GM19023 (cell line): ENCODE data around the gene H3-3A.

Experiments used
- ATAC-seq: cut with Tn5 transposase; IDR thresholded peaks from one replicate; pipeline ENCODE4 v1.9.1; 2021; ENCODE audit warnings: mild to moderate bottlenecking, moderate library complexity; ENCODE audit not compliant: unreplicated experiment

Gene H3-3A

GRCh38 chr1:226110249-226111097, 48.0 kb downstream of the H3-3A start:
- ATAC-seq = peak; percentile 76

GRCh38 chr1:226111098-226111882, 48.8 kb downstream of the H3-3A start:
- ATAC-seq = no peak

- no peak for ATAC-seq
Observed at GRCh38 chr1:226111883-226112261, 49.4 kb downstream of the H3-3A start.

GRCh38 chr1:226112626-226113025, 50.1 kb downstream of the H3-3A start:
- no peak for ATAC-seq

GRCh38 chr1:226116673-226117072, 54.2 kb downstream of the H3-3A start:
- no peak for ATAC-seq

- ATAC-seq = no peak
Observed at GRCh38 chr1:226117330-226117729, 54.8 kb downstream of the H3-3A start.

GRCh38 chr1:226118357-226118756, 55.8 kb downstream of the H3-3A start:
- ATAC-seq = no peak

- ATAC-seq = no peak
Observed at GRCh38 chr1:226119169-226119568, 56.7 kb downstream of the H3-3A start.

GRCh38 chr1:226120398-226120797, 57.9 kb downstream of the H3-3A start:
- no peak for ATAC-seq

GRCh38 chr1:226121049-226121586, 58.6 kb downstream of the H3-3A start:
- ATAC-seq = no peak
